T-helper 2 cell treated with Interferon-gamma antibody and Interleukin-4, amounts not matched to agents 5 μg/mL and 100 μg/mL, for 36 hours (primary cell): Measurements from ENCODE around the gene CEACAM7.
"Not testable (repeated sequence)": the region's sequence is repeated elsewhere in the genome, so short reads cannot be mapped to it uniquely, and the experiment has no call there.

Experiments
- DNase-seq: peaks from one replicate; pipeline ENCODE4 v3.0.0; 2021; ENCODE audit warnings: low spot score
- H3K27ac Mint-ChIP-seq: one replicate; pipeline ENCODE4 v1.8.0; 2021; ENCODE audit warnings: mild to moderate bottlenecking, mixed read lengths
- H3K27me3 Mint-ChIP-seq: one replicate; pipeline ENCODE4 v1.8.0; 2021; ENCODE audit warnings: low read depth, mixed read lengths
- H3K36me3 Mint-ChIP-seq: one replicate; pipeline ENCODE4 v1.8.0; 2021; ENCODE audit warnings: low read depth, mixed read lengths
- H3K4me1 Mint-ChIP-seq: one replicate; pipeline ENCODE4 v1.8.0; 2021; ENCODE audit warnings: low read depth, mixed read lengths
- H3K4me3 Mint-ChIP-seq: one replicate; pipeline ENCODE4 v1.8.0; 2022; ENCODE audit warnings: mild to moderate bottlenecking, moderate library complexity, mixed read lengths
- H3K9me3 Mint-ChIP-seq: one replicate; pipeline ENCODE4 v1.8.0; 2021; ENCODE audit warnings: mixed read lengths

The CEACAM7 gene

DNA sequence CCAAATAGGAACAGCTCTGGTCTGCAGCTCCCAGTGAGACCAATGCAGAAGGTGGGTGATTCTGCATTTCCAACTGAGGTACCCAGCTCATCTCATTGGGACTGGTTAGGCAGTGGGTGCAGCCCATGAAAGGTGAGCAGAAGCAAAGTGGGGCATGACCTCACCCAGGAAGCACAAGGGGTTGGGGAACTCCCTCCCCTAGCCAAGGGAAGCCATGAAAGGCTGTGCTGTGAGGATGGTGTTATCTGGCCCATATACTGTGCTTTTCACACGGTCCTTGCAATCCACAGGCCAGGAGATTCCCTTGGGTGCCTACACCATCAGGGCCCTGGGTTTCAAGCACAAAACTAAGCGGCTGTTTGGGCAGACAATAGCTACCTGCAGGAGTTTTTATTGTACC, 31.3 kb downstream of the CEACAM7 start:
- not testable (repeated sequence) for H3K36me3 Mint-ChIP-seq, H3K27ac Mint-ChIP-seq

DNA sequence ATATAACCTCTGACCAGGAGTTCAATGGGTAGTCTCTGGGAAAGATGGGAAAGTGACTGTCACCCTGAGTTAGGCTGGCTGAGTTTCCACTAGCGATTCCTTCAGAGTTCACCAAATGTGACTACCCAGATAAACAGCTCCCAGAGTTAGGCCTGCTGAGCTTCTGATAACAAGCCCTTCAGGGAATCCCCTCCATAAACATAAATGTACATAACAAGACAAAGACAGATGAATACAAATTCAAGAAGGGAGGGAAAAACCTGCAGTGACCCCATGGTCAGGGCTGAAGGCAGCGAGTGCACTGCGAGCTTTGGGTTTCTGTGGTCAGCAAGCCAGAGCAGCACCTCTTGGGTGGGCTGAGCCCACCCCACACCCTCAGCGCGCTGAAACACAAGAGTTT, 35.8 kb downstream of the CEACAM7 start:
- H3K36me3 Mint-ChIP-seq = no peaks in the 10 kb centered on the region
- H3K4me1 Mint-ChIP-seq = no peaks in the 10 kb centered on the region
- peaks cover 30% of the 10 kb centered on the region for H3K27me3 Mint-ChIP-seq
- H3K4me3 Mint-ChIP-seq = no peak overlapping the region
- no peak overlapping the region for H3K27ac Mint-ChIP-seq
- DNase-seq = no peak
- H3K9me3 Mint-ChIP-seq = no peaks in the 10 kb centered on the region

More for the DNA sequence above, 31.3 kb downstream of the CEACAM7 start:
- not testable (repeated sequence) for H3K4me1 Mint-ChIP-seq, DNase-seq, H3K9me3 Mint-ChIP-seq, H3K4me3 Mint-ChIP-seq
- peaks cover 46% of the 10 kb centered on the region for H3K27me3 Mint-ChIP-seq

GRCh38 chr19:41649827-41650226, 38.2 kb downstream of the CEACAM7 start:
- H3K36me3 Mint-ChIP-seq = no peaks in the 10 kb centered on the region
- no peaks in the 10 kb centered on the region for H3K4me1 Mint-ChIP-seq
- H3K4me3 Mint-ChIP-seq = no peak overlapping the region
- H3K27ac Mint-ChIP-seq = no peak overlapping the region
- DNase-seq = no peak
- no peaks in the 10 kb centered on the region for H3K9me3 Mint-ChIP-seq
- peaks cover 24% of the 10 kb centered on the region for H3K27me3 Mint-ChIP-seq

- H3K27ac Mint-ChIP-seq = no peak overlapping the region
- H3K9me3 Mint-ChIP-seq = no peaks in the 10 kb centered on the region
- DNase-seq = peak; percentile 17
- H3K4me1 Mint-ChIP-seq = no peaks in the 10 kb centered on the region
- peaks cover 15% of the 10 kb centered on the region for H3K27me3 Mint-ChIP-seq
- H3K36me3 Mint-ChIP-seq = no peaks in the 10 kb centered on the region
- H3K4me3 Mint-ChIP-seq = no peak overlapping the region
Observed at GRCh38 chr19:41646589-41647204, 41.4 kb downstream of the CEACAM7 start.

DNA sequence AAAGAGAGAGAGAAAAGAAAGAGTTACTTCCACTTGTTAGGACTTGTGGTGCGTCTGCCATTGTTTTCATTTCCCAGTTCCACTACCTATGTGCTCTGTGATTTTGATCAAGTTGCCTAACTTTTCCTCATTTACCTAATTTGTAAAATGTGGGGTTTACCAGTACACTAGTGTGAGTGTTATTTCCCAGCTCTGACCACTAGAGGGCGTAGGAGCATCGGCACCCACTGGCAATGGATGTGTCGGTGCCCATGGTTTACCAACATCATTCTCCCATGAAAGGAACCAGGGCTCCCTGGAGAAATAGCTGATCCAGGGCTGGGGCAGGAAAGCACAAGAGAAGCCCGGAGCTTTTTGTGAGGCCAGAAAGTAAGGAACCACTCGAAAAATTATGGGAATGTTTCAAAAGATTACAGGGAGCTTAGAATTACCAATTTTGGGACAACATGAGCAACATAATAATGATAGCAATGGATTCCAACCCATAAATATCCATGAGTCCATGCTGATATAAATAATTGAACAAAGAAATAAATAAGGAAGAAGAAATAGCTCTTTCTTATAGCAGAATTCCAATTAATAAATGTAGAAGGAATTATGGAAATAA, 46.1 kb downstream of the CEACAM7 start:
- Mint-ChIP-seq H3K27me3 (peaks cover 5% of the 10 kb centered on the region), H3K4me1 (no peaks in the 10 kb centered on the region), H3K9me3 (no peaks in the 10 kb centered on the region), H3K4me3 (no peak overlapping the region), H3K36me3 (no peaks in the 10 kb centered on the region), H3K27ac (no peak overlapping the region)
- peak; percentile 47 for DNase-seq

GRCh38 chr19:41638641-41639081, 49.4 kb downstream of the CEACAM7 start:
- Mint-ChIP-seq H3K4me3 (no peak overlapping the region), H3K27me3 (peaks cover 19% of the 10 kb centered on the region), H3K9me3 (no peaks in the 10 kb centered on the region), H3K27ac (no peak overlapping the region), H3K36me3 (no peaks in the 10 kb centered on the region), H3K4me1 (no peaks in the 10 kb centered on the region)
- no peak for DNase-seq

GRCh38 chr19:41637484-41637883, 50.6 kb downstream of the CEACAM7 start:
- no peaks in the 10 kb centered on the region for H3K9me3 Mint-ChIP-seq
- no peak overlapping the region for H3K4me3 Mint-ChIP-seq
- no peaks in the 10 kb centered on the region for H3K36me3 Mint-ChIP-seq
- no peak for DNase-seq
- peaks cover 19% of the 10 kb centered on the region for H3K27me3 Mint-ChIP-seq
- no peak overlapping the region for H3K27ac Mint-ChIP-seq
- no peaks in the 10 kb centered on the region for H3K4me1 Mint-ChIP-seq

DNA sequence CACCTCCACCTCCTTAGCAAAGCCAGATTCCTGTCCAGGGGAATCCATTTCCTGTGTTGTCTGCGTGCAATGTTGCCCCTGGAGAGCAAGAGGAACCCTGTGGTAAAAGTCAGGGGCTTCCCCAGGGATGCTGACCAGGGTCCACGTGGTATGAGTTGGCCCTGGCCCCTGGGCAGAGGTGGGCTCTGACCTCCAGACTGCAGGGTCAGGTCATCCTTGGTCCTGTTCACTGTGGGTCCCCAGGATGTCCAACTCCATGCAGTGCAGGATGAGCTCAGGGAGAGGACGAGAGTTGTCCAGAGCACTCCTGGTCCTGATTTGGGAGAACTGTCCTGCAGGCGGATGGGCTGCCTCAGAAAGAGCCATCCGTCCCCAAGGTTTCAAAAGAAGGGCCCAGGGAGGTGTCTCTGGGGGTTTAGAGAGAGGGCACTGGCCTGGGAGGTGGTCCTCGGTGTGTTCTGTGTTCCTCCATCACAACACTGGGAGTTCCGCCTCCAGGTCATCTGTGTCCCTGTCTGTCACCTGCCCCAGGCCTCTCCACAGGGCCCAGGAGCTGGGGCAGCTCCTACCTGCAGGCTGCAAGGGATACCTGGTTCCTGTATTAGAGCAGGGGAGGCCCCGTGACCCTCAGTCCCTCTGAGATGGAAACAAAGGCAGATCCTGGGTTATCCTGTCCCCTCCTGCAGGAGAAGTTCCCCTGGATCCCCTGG, 59.9 kb downstream of the CEACAM7 start:
- Mint-ChIP-seq H3K27me3 (peaks cover 5% of the 10 kb centered on the region), H3K36me3 (no peaks in the 10 kb centered on the region), H3K27ac (no peak overlapping the region), H3K4me3 (no peak overlapping the region), H3K9me3 (peaks cover 15% of the 10 kb centered on the region), H3K4me1 (no peaks in the 10 kb centered on the region)
- no peak for DNase-seq

- no peak within 1 kb of the TSS for H3K4me3 Mint-ChIP-seq
- no peak within 1 kb of the TSS for H3K27ac Mint-ChIP-seq
- peaks cover 15% of the 10 kb centered on the region for H3K9me3 Mint-ChIP-seq
- H3K27me3 Mint-ChIP-seq = peaks cover 8% of the 10 kb centered on the region
- no peaks in the 10 kb centered on the region for H3K4me1 Mint-ChIP-seq
- no peaks in the 10 kb centered on the region for H3K36me3 Mint-ChIP-seq
- DNase-seq = no peak
Observed at GRCh38 chr19:41626877-41627276, 61.2 kb downstream of the CEACAM7 start, which contains the start of gene CEACAM4. Gene CEACAM4 (minus strand): TSS chr19:41627074. CDS start chr19:41626963, 111 bp downstream.

- Mint-ChIP-seq H3K27me3 (peaks cover 8% of the 10 kb centered on the region), H3K27ac (no peak overlapping the region), H3K4me1 (no peaks in the 10 kb centered on the region), H3K36me3 (no peaks in the 10 kb centered on the region), H3K4me3 (no peak overlapping the region), H3K9me3 (peaks cover 11% of the 10 kb centered on the region)
- DNase-seq = no peak
Observed at GRCh38 chr19:41626278-41626677, 61.8 kb downstream of the CEACAM7 start.

- Mint-ChIP-seq H3K4me1 (no peaks in the 10 kb centered on the region), H3K27ac (no peak overlapping the region), H3K9me3 (peaks cover under 1% of the 10 kb centered on the region), H3K27me3 (peaks cover 8% of the 10 kb centered on the region), H3K36me3 (no peaks in the 10 kb centered on the region), H3K4me3 (no peak overlapping the region)
- DNase-seq = no peak
Observed at GRCh38 chr19:41624937-41625336, 63.1 kb downstream of the CEACAM7 start.

GRCh38 chr19:41624515-41624914, 63.6 kb downstream of the CEACAM7 start:
- Mint-ChIP-seq H3K4me1 (no peaks in the 10 kb centered on the region), H3K27ac (no peak overlapping the region), H3K36me3 (no peaks in the 10 kb centered on the region), H3K4me3 (no peak overlapping the region), H3K9me3 (no peaks in the 10 kb centered on the region), H3K27me3 (peaks cover 8% of the 10 kb centered on the region)
- DNase-seq = no peak

DNA sequence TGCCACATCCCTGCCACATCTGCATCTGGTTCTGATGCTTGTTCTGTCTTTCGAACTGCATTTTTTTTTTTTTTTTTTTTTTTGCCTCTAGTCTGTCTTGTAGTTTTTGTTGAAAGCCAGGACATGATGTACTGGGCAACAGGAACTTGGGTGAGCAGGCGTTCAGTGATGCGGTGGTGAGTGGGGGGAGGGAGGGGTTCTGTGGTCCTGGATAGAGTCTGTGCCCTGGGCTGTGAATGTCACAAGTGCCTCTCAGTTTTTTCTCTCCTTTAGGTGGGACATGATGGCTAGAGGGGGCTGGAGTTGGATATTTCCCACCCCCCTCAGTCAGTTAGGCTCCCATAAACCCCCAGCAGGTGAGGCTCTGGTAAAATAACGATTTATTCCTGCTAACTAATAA, 64.7 kb downstream of the CEACAM7 start:
- peaks cover 8% of the 10 kb centered on the region for H3K27me3 Mint-ChIP-seq
- H3K9me3 Mint-ChIP-seq = no peaks in the 10 kb centered on the region
- no peak overlapping the region for H3K4me3 Mint-ChIP-seq
- no peak for DNase-seq
- no peak overlapping the region for H3K27ac Mint-ChIP-seq
- H3K36me3 Mint-ChIP-seq = no peaks in the 10 kb centered on the region
- H3K4me1 Mint-ChIP-seq = no peaks in the 10 kb centered on the region
